Fibroblast of lung (primary cell): ENCODE data around the gene ANO4. TPM values are rescaled to one million over a fixed set of nuclear protein-coding genes. Genes with fewer than 3 reads are reported as not detected.
"Not testable (repeated sequence)": the region's sequence is repeated elsewhere in the genome, so short reads cannot be mapped to it uniquely, and the experiment has no call there.

Experiments used
- DNase-seq, 2 donors: peaks; one replicate each; pipeline versions ENCODE4 v3.0.0 to v3.0.0-alpha.2; 2010; ENCODE audit warnings: low read depth in 2 of 2
- H2AFZ ChIP-seq: 2 replicates; pipeline ENCODE4 v1.5.1; 2012; ENCODE audit warnings: low read length, control low read depth, inconsistent platforms
- H3K27ac ChIP-seq: 2 replicates; pipeline ENCODE4 v1.5.1; 2011; ENCODE audit warnings: low read length, control low read depth; ENCODE audit not compliant: insufficient read depth
- H3K27me3 ChIP-seq: 2 replicates; pipeline ENCODE4 v1.5.1; 2011; ENCODE audit warnings: mild to moderate bottlenecking, low read length; ENCODE audit not compliant: control insufficient read depth, insufficient read depth
- H3K36me3 ChIP-seq: 2 replicates; pipeline ENCODE4 v1.5.1; 2011; ENCODE audit warnings: low read length; ENCODE audit not compliant: control insufficient read depth, insufficient read depth
- H3K4me1 ChIP-seq: 2 replicates; pipeline ENCODE4 v1.5.1; 2011; ENCODE audit warnings: low read length; ENCODE audit not compliant: control insufficient read depth, insufficient read depth; ENCODE audit errors: extremely low read depth
- H3K4me2 ChIP-seq: 2 replicates; pipeline ENCODE4 v1.5.1; 2011; ENCODE audit warnings: low read length, control low read depth; ENCODE audit not compliant: insufficient read depth; ENCODE audit errors: extremely low read depth
- H3K4me3 ChIP-seq, 4 experiments: fragments of 200-600 bp in 1 of 4; sonication (generic) in 1 of 4; replicated peaks in 1 of 4; 2 replicates each; pipeline ENCODE4 v1.5.1; 2011 to 2016; ENCODE audit warnings: low read length in 4 of 4, low read depth in 3 of 4, mild to moderate bottlenecking in 3 of 4, control low read depth in 2 of 4, inconsistent platforms in 1 of 4, mixed read lengths in 1 of 4; ENCODE audit not compliant: insufficient read depth in 1 of 4; ENCODE audit errors: control extremely low read depth in 1 of 4
- H3K79me2 ChIP-seq: 2 replicates; pipeline ENCODE4 v1.5.1; 2012; ENCODE audit warnings: mild to moderate bottlenecking, low read length, inconsistent platforms; ENCODE audit not compliant: control insufficient read depth, insufficient read depth
- H3K9ac ChIP-seq: 2 replicates; pipeline ENCODE4 v1.5.1; 2011; ENCODE audit warnings: mild to moderate bottlenecking, low read length, control low read depth; ENCODE audit not compliant: insufficient read depth
- H3K9me3 ChIP-seq: 2 replicates; pipeline ENCODE4 v1.5.1; 2012; ENCODE audit warnings: low read depth, low read length; ENCODE audit not compliant: control insufficient read depth, insufficient read depth
- H4K20me1 ChIP-seq: 2 replicates; pipeline ENCODE4 v1.5.1; 2011; ENCODE audit warnings: low read length; ENCODE audit not compliant: control insufficient read depth, insufficient read depth; ENCODE audit errors: extremely low read depth
- EZH2 ChIP-seq: IDR thresholded peaks from 2 replicates; pipeline ENCODE4 v1.5.1; 2012; ENCODE audit warnings: low read length, control low read depth, mild to moderate bottlenecking; ENCODE audit errors: missing control alignments
- polyA plus RNA-seq, 2 donors: library from polyadenylated mRNA; depleted of rRNA in 1 of 2; stranded (reverse) in 1 of 2; unstranded in 1 of 2; fragments of >200 nt; gene quantifications; 2 replicates each; pipeline ENCODE4 v1.2.1, GENCODE V29; 2011 to 2012; ENCODE audit warnings: missing spikeins in 1 of 2
- total RNA-seq: library from RNA; depleted of rRNA; stranded (reverse); fragments of >200 nt; gene quantifications from 2 replicates; pipeline ENCODE4 v1.2.1, GENCODE V29; 2014
- TF ChIP-seq, protein P1 (sequence below), 2 donors: IDR thresholded peaks in 1 of 2; conservative IDR thresholded peaks in 1 of 2; 1 replicate in 1 of 2; 2 replicates in 1 of 2; pipeline ENCODE4 v1.5.1; 2011 to 2012; ENCODE audit warnings: low read length in 2 of 2, control low read depth in 1 of 2, inconsistent platforms in 1 of 2, low read depth in 1 of 2, mild to moderate bottlenecking in 1 of 2

ANO4 gene
- total and polyA plus RNA-seq, 2 donors (not counting 1 experiment from before 2014, with no cell fraction given), result 11.7 to 42.3 TPM

- no peaks in the 10 kb centered on the region for H3K27me3 ChIP-seq
- no peaks in the 10 kb centered on the region for H3K9me3 ChIP-seq
- H3K4me2 ChIP-seq, result peak overlapping the region; percentile 7
- no peaks in the 10 kb centered on the region for H3K36me3 ChIP-seq
- no peak overlapping the region for H3K27ac ChIP-seq
- no peaks in the 10 kb centered on the region for H4K20me1 ChIP-seq
- TF ChIP-seq EZH2, result no peak
- TF ChIP-seq, protein P1, sequence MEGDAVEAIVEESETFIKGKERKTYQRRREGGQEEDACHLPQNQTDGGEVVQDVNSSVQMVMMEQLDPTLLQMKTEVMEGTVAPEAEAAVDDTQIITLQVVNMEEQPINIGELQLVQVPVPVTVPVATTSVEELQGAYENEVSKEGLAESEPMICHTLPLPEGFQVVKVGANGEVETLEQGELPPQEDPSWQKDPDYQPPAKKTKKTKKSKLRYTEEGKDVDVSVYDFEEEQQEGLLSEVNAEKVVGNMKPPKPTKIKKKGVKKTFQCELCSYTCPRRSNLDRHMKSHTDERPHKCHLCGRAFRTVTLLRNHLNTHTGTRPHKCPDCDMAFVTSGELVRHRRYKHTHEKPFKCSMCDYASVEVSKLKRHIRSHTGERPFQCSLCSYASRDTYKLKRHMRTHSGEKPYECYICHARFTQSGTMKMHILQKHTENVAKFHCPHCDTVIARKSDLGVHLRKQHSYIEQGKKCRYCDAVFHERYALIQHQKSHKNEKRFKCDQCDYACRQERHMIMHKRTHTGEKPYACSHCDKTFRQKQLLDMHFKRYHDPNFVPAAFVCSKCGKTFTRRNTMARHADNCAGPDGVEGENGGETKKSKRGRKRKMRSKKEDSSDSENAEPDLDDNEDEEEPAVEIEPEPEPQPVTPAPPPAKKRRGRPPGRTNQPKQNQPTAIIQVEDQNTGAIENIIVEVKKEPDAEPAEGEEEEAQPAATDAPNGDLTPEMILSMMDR (conservative IDR thresholded peaks at IDR 0.05 in 1 of 2, IDR thresholded peaks at IDR 0.05 in 1 of 2; ENCODE audit: low read depth in 1 of 2, low read length in 2 of 2), result no peak
- H3K4me1 ChIP-seq, result peaks cover 4% of the 10 kb centered on the region
- no peak overlapping the region for H3K9ac ChIP-seq
- no peaks in the 10 kb centered on the region for H3K79me2 ChIP-seq
- H2AFZ ChIP-seq, result no peak overlapping the region
- peak; percentile 74 to 97 for DNase-seq
- no peak overlapping the region for H3K4me3 ChIP-seq
Observed at GRCh38 chr12:101051901-101052550, 257.4 kb downstream of the ANO4 start.

- H3K79me2 ChIP-seq, result no peaks in the 10 kb centered on the region
- H3K27me3 ChIP-seq, result no peaks in the 10 kb centered on the region
- H4K20me1 ChIP-seq, result no peaks in the 10 kb centered on the region
- no peak overlapping the region for H3K4me2 ChIP-seq
- no peak overlapping the region for H3K4me3 ChIP-seq
- TF ChIP-seq EZH2, result no peak
- TF ChIP-seq, protein P1 (conservative IDR thresholded peaks at IDR 0.05 in 1 of 2, IDR thresholded peaks at IDR 0.05 in 1 of 2; ENCODE audit: low read depth in 1 of 2, low read length in 2 of 2), result no peak
- no peak for DNase-seq
- H3K9ac ChIP-seq, result no peak overlapping the region
- peaks cover 4% of the 10 kb centered on the region for H3K4me1 ChIP-seq
- H3K36me3 ChIP-seq, result no peaks in the 10 kb centered on the region
- H3K27ac ChIP-seq, result no peak overlapping the region
- no peaks in the 10 kb centered on the region for H3K9me3 ChIP-seq
- no peak overlapping the region for H2AFZ ChIP-seq
Observed at GRCh38 chr12:101053203-101053602, 258.6 kb downstream of the ANO4 start.

DNA sequence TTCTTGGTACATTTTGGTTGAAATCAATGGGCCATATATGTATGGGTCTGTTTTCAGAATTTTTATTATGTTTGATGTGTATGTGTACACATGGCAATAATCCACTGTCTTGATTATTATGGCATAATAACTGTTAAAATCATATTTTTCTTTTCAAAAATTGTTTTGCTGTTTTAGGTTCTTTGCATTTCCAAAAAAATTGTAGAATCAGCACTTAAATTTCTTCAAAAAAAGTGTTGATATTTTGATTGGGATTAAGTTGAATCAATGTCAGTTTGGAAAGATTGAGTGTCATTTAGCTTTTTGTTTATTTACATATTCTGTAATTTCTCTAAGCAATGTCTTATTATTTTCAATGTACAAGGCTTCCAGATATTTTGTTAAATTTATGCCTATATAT is 261.4 kb downstream of the ANO4 start:
- Histone ChIP-seq H3K4me3 (no peak overlapping the region), H3K36me3 (no peaks in the 10 kb centered on the region), H4K20me1 (no peaks in the 10 kb centered on the region), H3K4me2 (no peak overlapping the region), H3K4me1 (peaks cover 4% of the 10 kb centered on the region), H3K27me3 (no peaks in the 10 kb centered on the region), H3K9me3 (no peaks in the 10 kb centered on the region), H3K79me2 (no peaks in the 10 kb centered on the region), H2AFZ (no peak overlapping the region), H3K9ac (no peak overlapping the region), H3K27ac (no peak overlapping the region)
- no peak for DNase-seq
- TF ChIP-seq, protein P1 (conservative IDR thresholded peaks at IDR 0.05 in 1 of 2, IDR thresholded peaks at IDR 0.05 in 1 of 2; ENCODE audit: low read depth in 1 of 2, low read length in 2 of 2), result no peak
- no peak for TF ChIP-seq EZH2

- not testable (repeated sequence) for H3K9me3 ChIP-seq, H3K4me1 ChIP-seq, H3K4me2 ChIP-seq, H3K4me3 ChIP-seq, H3K36me3 ChIP-seq, DNase-seq, H3K9ac ChIP-seq, H4K20me1 ChIP-seq, H3K27ac ChIP-seq, H2AFZ ChIP-seq, H3K27me3 ChIP-seq, H3K79me2 ChIP-seq
Observed at GRCh38 chr12:101062508-101062907, 267.9 kb downstream of the ANO4 start.
